Parathyroid adenoma (tissue), 2 donors: ENCODE data around the gene ZNF587.
A peak's percentile ranks its signal among the peaks of the same experiment; 100 is the strongest.
"Not testable (repeated sequence)": the region's sequence is repeated elsewhere in the genome, so short reads cannot be mapped to it uniquely, and the experiment has no call there.

Source experiments
- H2AFZ ChIP-seq: fragments of 300-600 bp; sonication (generic); one replicate; pipeline ENCODE4 v1.7.0; 2017; ENCODE audit warnings: antibody characterized with exemption, mild to moderate bottlenecking
- H3K27ac ChIP-seq: fragments of 300-600 bp; sonication (generic); one replicate; pipeline ENCODE4 v1.7.0; 2017
- H3K27me3 ChIP-seq: fragments of 300-600 bp; sonication (generic); one replicate; pipeline ENCODE4 v1.7.0; 2017; ENCODE audit warnings: low read length; ENCODE audit not compliant: control insufficient read depth, insufficient read depth
- H3K36me3 ChIP-seq: fragments of 300-600 bp; sonication (generic); one replicate; pipeline ENCODE4 v1.7.0; 2017; ENCODE audit warnings: low read length; ENCODE audit not compliant: control insufficient read depth, insufficient read depth
- H3K4me1 ChIP-seq: fragments of 300-600 bp; sonication (generic); one replicate; pipeline ENCODE4 v1.7.0; 2017; ENCODE audit warnings: control low read depth
- H3K4me2 ChIP-seq: fragments of 300-600 bp; sonication (generic); one replicate; pipeline ENCODE4 v1.7.0; 2017; ENCODE audit warnings: low read length
- H3K4me3 ChIP-seq: fragments of 300-600 bp; sonication (generic); one replicate; pipeline ENCODE4 v1.7.0; 2017; ENCODE audit warnings: low read depth, low read length
- H3K79me2 ChIP-seq: fragments of 300-600 bp; sonication (generic); one replicate; pipeline ENCODE4 v1.7.0; 2017; ENCODE audit warnings: control low read depth
- H3K9ac ChIP-seq: fragments of 300-600 bp; sonication (generic); one replicate; pipeline ENCODE4 v1.7.0; 2017; ENCODE audit warnings: mild to moderate bottlenecking
- H3K9me3 ChIP-seq: fragments of 300-600 bp; sonication (generic); one replicate; pipeline ENCODE4 v1.7.0; 2017; ENCODE audit warnings: low read length; ENCODE audit not compliant: control insufficient read depth
- TF ChIP-seq, protein P1 (sequence below): fragments of 300-600 bp; sonication (generic); IDR thresholded peaks from one replicate; pipeline ENCODE4 v1.7.0; 2017; ENCODE audit warnings: antibody characterized with exemption, mild to moderate bottlenecking
- donor health status: primary hyperparathyroidism.

The ZNF587 gene

DNA sequence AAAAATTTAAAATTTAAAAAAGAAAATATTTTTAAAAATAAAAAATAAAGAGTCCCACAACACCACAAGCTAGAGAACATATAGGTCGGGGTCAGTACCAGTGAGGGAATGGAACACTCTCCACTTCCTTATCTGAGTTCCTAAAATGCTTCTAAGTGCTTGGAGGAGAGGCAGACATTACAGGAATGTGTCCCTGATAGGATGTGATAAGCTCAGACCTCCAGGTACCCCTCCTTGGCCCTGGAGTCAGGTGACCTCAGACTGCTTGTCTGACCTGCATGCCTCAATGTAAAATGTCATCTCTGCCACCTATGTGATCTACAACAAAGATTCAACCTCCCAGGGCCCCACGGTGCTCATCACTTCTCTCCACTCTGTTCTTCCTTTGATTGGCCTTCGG lies 36.4 kb downstream of the ZNF587 start:
- Histone ChIP-seq H2AFZ (no peak overlapping the region), H3K27me3 (no peaks in the 10 kb centered on the region), H3K4me3 (no peak overlapping the region), H3K36me3 (no peaks in the 10 kb centered on the region), H3K4me2 (no peak overlapping the region), H3K4me1 (peaks cover 6% of the 10 kb centered on the region), H3K27ac (no peak overlapping the region), H3K79me2 (peaks cover 36% of the 10 kb centered on the region), H3K9me3 (no peaks in the 10 kb centered on the region), H3K9ac (no peak overlapping the region)
- TF ChIP-seq, protein P1, sequence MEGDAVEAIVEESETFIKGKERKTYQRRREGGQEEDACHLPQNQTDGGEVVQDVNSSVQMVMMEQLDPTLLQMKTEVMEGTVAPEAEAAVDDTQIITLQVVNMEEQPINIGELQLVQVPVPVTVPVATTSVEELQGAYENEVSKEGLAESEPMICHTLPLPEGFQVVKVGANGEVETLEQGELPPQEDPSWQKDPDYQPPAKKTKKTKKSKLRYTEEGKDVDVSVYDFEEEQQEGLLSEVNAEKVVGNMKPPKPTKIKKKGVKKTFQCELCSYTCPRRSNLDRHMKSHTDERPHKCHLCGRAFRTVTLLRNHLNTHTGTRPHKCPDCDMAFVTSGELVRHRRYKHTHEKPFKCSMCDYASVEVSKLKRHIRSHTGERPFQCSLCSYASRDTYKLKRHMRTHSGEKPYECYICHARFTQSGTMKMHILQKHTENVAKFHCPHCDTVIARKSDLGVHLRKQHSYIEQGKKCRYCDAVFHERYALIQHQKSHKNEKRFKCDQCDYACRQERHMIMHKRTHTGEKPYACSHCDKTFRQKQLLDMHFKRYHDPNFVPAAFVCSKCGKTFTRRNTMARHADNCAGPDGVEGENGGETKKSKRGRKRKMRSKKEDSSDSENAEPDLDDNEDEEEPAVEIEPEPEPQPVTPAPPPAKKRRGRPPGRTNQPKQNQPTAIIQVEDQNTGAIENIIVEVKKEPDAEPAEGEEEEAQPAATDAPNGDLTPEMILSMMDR = no peak

DNA sequence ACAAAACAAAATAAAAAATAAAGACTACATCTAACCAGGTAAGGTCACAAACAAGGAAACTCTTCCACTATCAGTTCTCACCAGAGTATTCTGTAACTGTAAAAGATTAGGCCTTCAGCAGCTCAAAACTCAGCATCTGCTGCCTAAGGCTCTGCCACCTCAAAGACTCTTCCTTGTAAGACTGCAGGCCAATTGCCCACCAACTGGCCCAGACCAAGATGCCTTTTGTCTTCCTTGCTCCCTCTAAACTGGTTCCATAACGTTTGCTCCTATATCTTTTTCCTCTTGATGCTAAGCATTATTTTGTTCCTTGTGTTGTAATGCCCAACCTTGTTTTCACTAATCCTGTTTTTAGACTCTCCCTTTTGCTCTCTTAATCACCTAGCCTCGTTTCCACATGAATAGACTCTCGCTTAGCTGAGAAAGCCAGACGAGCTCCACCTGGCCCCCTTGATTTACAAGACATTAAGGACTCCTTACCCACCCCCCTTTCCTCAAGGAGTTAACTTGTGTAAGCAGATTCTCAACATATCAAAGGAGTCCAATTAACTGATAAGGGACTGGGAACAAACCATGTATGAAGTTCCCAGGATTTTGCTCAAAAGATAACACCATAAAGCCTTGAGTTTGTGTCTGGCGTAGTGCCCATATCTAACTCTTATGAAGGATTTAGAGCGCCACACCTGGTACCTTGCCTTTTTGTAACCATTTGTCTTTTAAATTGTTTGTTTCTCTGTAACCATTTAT lies 37.7 kb downstream of the ZNF587 start:
- Histone ChIP-seq H3K4me1 (peaks cover 6% of the 10 kb centered on the region), H2AFZ (peak overlapping the region; percentile 92), H3K4me3 (peak overlapping the region; percentile 73), H3K27ac (no peak overlapping the region), H3K27me3 (no peaks in the 10 kb centered on the region), H3K36me3 (no peaks in the 10 kb centered on the region), H3K9ac (no peak overlapping the region), H3K4me2 (peak overlapping the region; percentile 88), H3K9me3 (no peaks in the 10 kb centered on the region), H3K79me2 (peaks cover 36% of the 10 kb centered on the region)
- TF ChIP-seq, protein P1 = no peak

DNA sequence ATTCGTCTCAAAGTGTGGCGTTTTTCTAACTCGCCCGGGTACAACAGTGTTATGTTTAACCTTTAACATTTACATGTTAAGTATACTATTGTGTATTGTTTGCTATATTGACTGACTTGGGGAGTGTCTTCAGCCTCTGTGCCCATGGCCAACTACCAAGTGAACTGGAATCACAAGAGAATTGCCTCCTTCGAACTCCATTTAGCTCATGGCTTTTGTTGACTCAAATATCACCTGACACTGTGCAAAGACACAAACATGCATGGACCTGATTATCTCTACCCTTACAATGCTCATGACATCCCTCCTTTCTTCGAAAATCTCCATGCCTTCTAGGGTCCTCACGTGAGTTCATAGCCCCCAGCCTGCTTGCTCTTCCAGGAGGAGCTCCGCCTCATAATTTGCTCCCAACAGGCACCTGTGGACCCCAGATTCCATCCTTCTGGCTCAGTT lies 38.5 kb downstream of the ZNF587 start:
- Histone ChIP-seq H3K4me3 (peak overlapping the region; percentile 73), H3K79me2 (peaks cover 29% of the 10 kb centered on the region), H3K4me2 (peak overlapping the region; percentile 88), H3K4me1 (peaks cover 6% of the 10 kb centered on the region), H3K36me3 (no peaks in the 10 kb centered on the region), H3K27ac (peak overlapping the region; percentile 77), H2AFZ (peak overlapping the region; percentile 92), H3K27me3 (no peaks in the 10 kb centered on the region), H3K9ac (peak overlapping the region; percentile 39), H3K9me3 (no peaks in the 10 kb centered on the region)
- TF ChIP-seq, protein P1 = no peak

DNA sequence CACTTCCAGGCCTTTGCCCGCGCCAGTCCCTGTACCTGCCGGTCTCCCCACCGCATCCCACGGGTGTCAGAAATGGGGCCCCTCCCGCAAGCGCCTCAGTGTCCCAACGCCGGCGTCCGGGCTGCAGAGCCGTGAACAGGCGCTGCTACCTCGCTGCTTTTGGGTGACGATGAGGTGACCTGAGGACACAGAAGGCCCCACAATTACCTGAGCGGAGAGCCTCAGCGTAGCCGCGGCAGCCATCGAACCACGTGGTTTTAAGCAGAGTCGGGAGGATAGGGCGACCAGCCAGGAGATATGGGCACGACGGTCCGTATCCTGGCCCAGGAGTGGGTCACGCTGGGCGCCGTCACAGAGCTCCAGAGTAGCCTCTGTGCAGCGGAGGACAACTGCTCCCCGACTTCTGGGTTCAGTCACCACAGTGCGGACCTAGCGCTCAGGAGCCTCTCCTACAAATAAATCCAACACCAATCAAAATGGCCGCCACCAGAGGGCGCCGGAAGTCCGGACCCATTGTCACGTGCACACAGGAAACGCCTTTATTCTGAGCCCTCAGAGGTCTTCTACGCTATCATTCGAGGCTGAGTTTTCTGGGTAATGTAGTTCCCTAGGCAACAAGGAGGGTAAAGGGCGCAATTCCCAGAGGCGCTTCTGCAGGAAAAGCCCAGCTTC lies 39.0 kb downstream of the ZNF587 start, which contains the start of gene ZNF814:
Gene ZNF814, minus strand, starts transcription at position 478 of the 672 bp plus-strand sequence. Its CDS starts 235 bp downstream, at position 243.
- peak within 1 kb of the TSS; percentile 73 for H3K4me3 ChIP-seq
- H3K36me3 ChIP-seq = no peaks in the 10 kb centered on the region
- H3K4me2 ChIP-seq = peak within 1 kb of the TSS; percentile 88
- H3K79me2 ChIP-seq = peaks cover 24% of the 10 kb centered on the region
- H3K4me1 ChIP-seq = peaks cover 6% of the 10 kb centered on the region
- no peaks in the 10 kb centered on the region for H3K9me3 ChIP-seq
- TF ChIP-seq, protein P1 = peak; percentile 85
- peak within 1 kb of the TSS; percentile 92 for H2AFZ ChIP-seq
- no peaks in the 10 kb centered on the region for H3K27me3 ChIP-seq
- H3K27ac ChIP-seq = peak within 1 kb of the TSS; percentile 77
- H3K9ac ChIP-seq = peak within 1 kb of the TSS; percentile 39

DNA sequence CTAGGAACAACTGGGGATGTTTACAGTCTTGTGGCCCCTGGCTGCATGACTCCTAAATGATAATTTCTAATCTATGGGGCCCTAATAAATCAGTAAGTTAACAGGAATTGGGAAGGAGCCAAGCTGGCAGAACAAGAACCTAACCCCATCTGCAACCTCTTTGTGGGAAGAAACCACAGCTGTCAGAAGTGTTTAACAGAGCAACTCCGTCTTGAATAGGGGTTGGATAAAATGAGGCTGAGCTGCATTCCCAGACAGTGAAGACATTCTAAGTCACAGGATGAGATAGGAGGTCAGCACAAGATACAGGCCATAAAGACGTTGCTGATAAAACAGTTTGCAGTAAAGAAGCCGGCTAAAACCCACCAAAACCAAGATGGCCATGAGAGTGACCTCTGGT lies 41.0 kb downstream of the ZNF587 start:
- H3K27me3 ChIP-seq, H3K9ac ChIP-seq, H3K27ac ChIP-seq, H3K79me2 ChIP-seq, H2AFZ ChIP-seq, H3K4me2 ChIP-seq, H3K9me3 ChIP-seq, H3K36me3 ChIP-seq, H3K4me3 ChIP-seq, H3K4me1 ChIP-seq: not testable (repeated sequence)
